Measurements from ENCODE around the gene DZIP1L. TPM values are rescaled to one million over a fixed set of nuclear protein-coding genes. Genes with fewer than 3 reads are reported as not detected.
"Not testable (repeated sequence)": the region's sequence is repeated elsewhere in the genome, so short reads cannot be mapped to it uniquely, and the experiment has no call there.

DZIP1L gene
- total RNA-seq, 1 experiment from 2014 or later: 3.8 TPM

GRCh38 chr3:138154534-138154933 is 39.1 kb upstream of the DZIP1L start:
- CTCF ChIA-PET: no interaction called here
- intact Hi-C loops (cut with micrococcal nuclease; ENCODE audit: unreplicated experiment): no loop called here
- H3K27ac ChIP-seq (ENCODE audit: low read depth, low read length, poor library complexity, severe bottlenecking): no peak overlapping the region
- H3K36me3 ChIP-seq (ENCODE audit: insufficient read depth, low read length, poor library complexity, severe bottlenecking): no peaks in the 10 kb centered on the region
- no peaks in the 10 kb centered on the region for H3K27me3 ChIP-seq (replicated peaks; ENCODE audit: insufficient read depth, low read depth, low read length, poor library complexity)
- no peaks in the 10 kb centered on the region for H3K4me1 ChIP-seq (ENCODE audit: insufficient read depth, low read length, poor library complexity, severe bottlenecking)
- no peak for DNase-seq (ENCODE audit: low spot score)
- no peak overlapping the region for H3K4me3 ChIP-seq (ENCODE audit: low read depth, low read length, poor library complexity, severe bottlenecking)
- no peaks in the 10 kb centered on the region for H3K9me3 ChIP-seq (ENCODE audit: low read depth, low read length, poor library complexity, severe bottlenecking)
- POLR2A ChIA-PET (ENCODE audit: low non-redundant PET): no interaction called here
- TF ChIP-seq, protein P1, sequence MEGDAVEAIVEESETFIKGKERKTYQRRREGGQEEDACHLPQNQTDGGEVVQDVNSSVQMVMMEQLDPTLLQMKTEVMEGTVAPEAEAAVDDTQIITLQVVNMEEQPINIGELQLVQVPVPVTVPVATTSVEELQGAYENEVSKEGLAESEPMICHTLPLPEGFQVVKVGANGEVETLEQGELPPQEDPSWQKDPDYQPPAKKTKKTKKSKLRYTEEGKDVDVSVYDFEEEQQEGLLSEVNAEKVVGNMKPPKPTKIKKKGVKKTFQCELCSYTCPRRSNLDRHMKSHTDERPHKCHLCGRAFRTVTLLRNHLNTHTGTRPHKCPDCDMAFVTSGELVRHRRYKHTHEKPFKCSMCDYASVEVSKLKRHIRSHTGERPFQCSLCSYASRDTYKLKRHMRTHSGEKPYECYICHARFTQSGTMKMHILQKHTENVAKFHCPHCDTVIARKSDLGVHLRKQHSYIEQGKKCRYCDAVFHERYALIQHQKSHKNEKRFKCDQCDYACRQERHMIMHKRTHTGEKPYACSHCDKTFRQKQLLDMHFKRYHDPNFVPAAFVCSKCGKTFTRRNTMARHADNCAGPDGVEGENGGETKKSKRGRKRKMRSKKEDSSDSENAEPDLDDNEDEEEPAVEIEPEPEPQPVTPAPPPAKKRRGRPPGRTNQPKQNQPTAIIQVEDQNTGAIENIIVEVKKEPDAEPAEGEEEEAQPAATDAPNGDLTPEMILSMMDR (conservative IDR thresholded peaks at IDR 0.05; ENCODE audit: low read depth, low read length): no peak
- TF ChIP-seq EZH2 (IDR thresholded peaks at IDR 0.05; ENCODE audit: borderline replicate concordance, low read depth, low read length, poor library complexity, severe bottlenecking): no peak
- BruUV-seq (replicated peaks): no TSS peak

GRCh38 chr3:138148503-138148902 is 33.1 kb upstream of the DZIP1L start:
- ChIA-PET CTCF (no interaction called here), POLR2A (ENCODE audit: low non-redundant PET) (no interaction called here)
- Histone ChIP-seq H3K36me3 (ENCODE audit: insufficient read depth, low read length, poor library complexity, severe bottlenecking) (no peaks in the 10 kb centered on the region), H3K4me3 (ENCODE audit: low read depth, low read length, poor library complexity, severe bottlenecking) (no peak overlapping the region), H3K27ac (ENCODE audit: low read depth, low read length, poor library complexity, severe bottlenecking) (no peak overlapping the region), H3K4me1 (ENCODE audit: insufficient read depth, low read length, poor library complexity, severe bottlenecking) (no peaks in the 10 kb centered on the region), H3K27me3 (replicated peaks; ENCODE audit: insufficient read depth, low read depth, low read length, poor library complexity) (no peaks in the 10 kb centered on the region), H3K9me3 (ENCODE audit: low read depth, low read length, poor library complexity, severe bottlenecking) (no peaks in the 10 kb centered on the region)
- TF ChIP-seq EZH2 (IDR thresholded peaks at IDR 0.05; ENCODE audit: borderline replicate concordance, low read depth, low read length, poor library complexity, severe bottlenecking): no peak
- TF ChIP-seq, protein P1 (conservative IDR thresholded peaks at IDR 0.05; ENCODE audit: low read depth, low read length): no peak; the same call in 1 of the 2 replicates
- intact Hi-C loops (cut with micrococcal nuclease; ENCODE audit: unreplicated experiment): no loop called here
- peak; percentile 18 for DNase-seq (ENCODE audit: low spot score)
- BruUV-seq (replicated peaks): no TSS peak

- H3K4me3 ChIP-seq (ENCODE audit: low read depth, low read length, poor library complexity, severe bottlenecking); intact Hi-C loops (cut with micrococcal nuclease; ENCODE audit: unreplicated experiment); H3K9me3 ChIP-seq (ENCODE audit: low read depth, low read length, poor library complexity, severe bottlenecking); H3K27ac ChIP-seq (ENCODE audit: low read depth, low read length, poor library complexity, severe bottlenecking); H3K4me1 ChIP-seq (ENCODE audit: insufficient read depth, low read length, poor library complexity, severe bottlenecking); POLR2A ChIA-PET (ENCODE audit: low non-redundant PET); CTCF ChIA-PET; H3K36me3 ChIP-seq (ENCODE audit: insufficient read depth, low read length, poor library complexity, severe bottlenecking); H3K27me3 ChIP-seq (replicated peaks; ENCODE audit: insufficient read depth, low read depth, low read length, poor library complexity); BruUV-seq (replicated peaks); DNase-seq (ENCODE audit: low spot score): not testable (repeated sequence)
These were observed 26.8 kb upstream of the DZIP1L start for GRCh38 chr3:138142181-138142580.

DNA sequence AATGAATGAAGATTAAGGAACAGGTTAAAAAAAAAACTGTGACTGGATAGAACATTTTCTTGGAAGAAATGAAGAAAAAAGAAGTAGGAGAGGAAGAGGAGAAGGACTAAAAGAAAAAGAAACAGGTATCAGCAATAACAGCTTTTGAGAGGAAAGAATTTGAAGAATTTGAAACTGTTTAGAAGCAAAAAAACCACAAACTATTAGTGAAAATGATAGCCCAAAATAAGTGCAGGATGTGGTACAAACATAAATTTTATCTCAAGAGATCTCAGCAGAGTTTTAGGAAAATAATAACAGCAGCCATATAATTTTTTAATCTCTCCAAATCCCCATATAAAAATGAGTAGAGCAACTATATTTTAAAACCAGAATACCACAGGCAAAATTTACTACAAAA is 25.5 kb upstream of the DZIP1L start:
- H3K9me3 ChIP-seq (ENCODE audit: low read depth, low read length, poor library complexity, severe bottlenecking): no peaks in the 10 kb centered on the region
- H3K4me3 ChIP-seq (ENCODE audit: low read depth, low read length, poor library complexity, severe bottlenecking): no peak overlapping the region
- no peak for DNase-seq (ENCODE audit: low spot score)
- POLR2A ChIA-PET (ENCODE audit: low non-redundant PET): no interaction called here
- no peak overlapping the region for H3K27ac ChIP-seq (ENCODE audit: low read depth, low read length, poor library complexity, severe bottlenecking)
- no peaks in the 10 kb centered on the region for H3K4me1 ChIP-seq (ENCODE audit: insufficient read depth, low read length, poor library complexity, severe bottlenecking)
- CTCF ChIA-PET: no interaction called here
- BruUV-seq (replicated peaks): no TSS peak
- intact Hi-C loops (cut with micrococcal nuclease; ENCODE audit: unreplicated experiment): no loop called here
- TF ChIP-seq, protein P1 (conservative IDR thresholded peaks at IDR 0.05; ENCODE audit: low read depth, low read length): no peak
- TF ChIP-seq EZH2 (IDR thresholded peaks at IDR 0.05; ENCODE audit: borderline replicate concordance, low read depth, low read length, poor library complexity, severe bottlenecking): no peak
- no peaks in the 10 kb centered on the region for H3K36me3 ChIP-seq (ENCODE audit: insufficient read depth, low read length, poor library complexity, severe bottlenecking)
- H3K27me3 ChIP-seq (replicated peaks; ENCODE audit: insufficient read depth, low read depth, low read length, poor library complexity): no peaks in the 10 kb centered on the region
